Vagina (tissue), 2 donors: ENCODE measurements around the gene LTB4R.

Experiments used
- CTCF ChIP-seq, 3 experiments: fragments of 450-650 bp in 2 of 3; fragments of 200-600 bp in 1 of 3; sonication (generic) in 1 of 3; IDR thresholded peaks; one replicate each; pipeline ENCODE4 v1.5.1; 2017 to 2019; ENCODE audit warnings: antibody characterized with exemption in 3 of 3, mild to moderate bottlenecking in 2 of 3, moderate library complexity in 2 of 3
- POLR2AphosphoS5 ChIP-seq, 2 donors: sonication (generic); formaldehyde crosslinking; IDR thresholded peaks; one replicate each; pipeline ENCODE4 v1.9.0; 2017; ENCODE audit warnings: antibody characterized with exemption in 2 of 2, mild to moderate bottlenecking in 2 of 2, low read depth in 1 of 2; ENCODE audit not compliant: insufficient read depth in 1 of 2

GRCh38 chr14:24325963-24326362, 14.7 kb downstream of the LTB4R start:
- TF ChIP-seq CTCF (IDR thresholded peaks at IDR 0.05) (no peak), POLR2AphosphoS5 (IDR thresholded peaks at IDR 0.05; ENCODE audit: insufficient read depth in 1 of 2, low read depth in 1 of 2) (no peak)
